GM18526 (cell line): ENCODE data around the gene KEAP1.

ENCODE experiments used
- POLR2A ChIP-seq: IDR thresholded peaks from 3 replicates; pipeline ENCODE4 v1.6.1; 2011; ENCODE audit not compliant: insufficient read length; ENCODE audit errors: extremely low read depth

The KEAP1 gene

DNA sequence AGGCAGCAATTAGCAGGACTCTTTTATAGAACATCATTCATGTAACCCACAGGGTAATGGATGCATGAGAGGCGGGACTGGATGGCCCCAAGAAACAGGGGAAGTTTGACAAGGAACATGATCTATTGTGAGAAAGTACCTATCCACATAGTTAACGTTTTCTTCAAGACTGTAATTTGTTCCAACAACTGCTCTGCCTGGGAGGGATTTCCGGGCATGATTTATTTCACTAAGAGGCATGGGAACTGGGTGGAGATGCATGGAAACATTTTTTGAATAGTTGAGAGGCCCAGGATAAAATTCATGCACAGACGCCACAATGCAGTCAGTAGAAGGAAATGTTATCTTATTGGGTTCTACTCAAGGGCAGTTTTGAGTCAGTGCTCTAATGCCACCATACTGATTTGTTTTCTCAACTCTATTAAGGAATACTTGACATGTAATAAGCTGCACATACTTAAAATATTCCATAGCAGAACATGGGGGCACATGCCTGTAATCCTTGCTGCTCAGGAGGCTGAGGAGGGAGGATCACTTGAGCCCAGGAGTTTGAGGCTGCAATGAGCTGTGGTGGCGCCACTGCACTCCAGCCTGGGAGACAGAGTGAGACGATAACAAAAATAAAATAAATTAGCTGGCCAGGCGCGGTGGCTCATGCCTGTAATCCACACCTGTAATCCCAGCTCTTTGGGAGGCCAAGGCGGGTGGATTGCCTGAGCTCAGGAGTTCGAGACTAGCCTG is 30.7 kb upstream of the KEAP1 start:
- no peak for TF ChIP-seq POLR2A

DNA sequence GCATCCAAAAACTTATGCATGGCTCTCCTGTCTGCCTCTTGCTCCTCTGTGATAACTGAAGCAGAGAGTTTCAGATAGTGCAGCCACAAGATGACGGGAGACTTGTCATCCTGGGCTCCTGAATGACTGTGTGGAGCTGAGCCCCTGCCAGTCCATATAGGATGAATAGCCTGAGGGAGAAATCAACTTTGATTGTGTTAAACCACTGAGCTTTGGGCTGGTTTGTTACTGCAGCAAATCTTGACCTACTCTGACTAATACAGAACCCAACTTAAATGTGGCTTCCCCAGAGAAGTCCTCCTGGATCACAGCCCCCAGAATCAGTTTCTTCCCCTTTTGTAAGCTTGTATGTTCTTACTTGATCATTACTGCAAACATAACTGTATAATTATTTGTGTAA is 29.3 kb upstream of the KEAP1 start:
- no peak for TF ChIP-seq POLR2A

DNA sequence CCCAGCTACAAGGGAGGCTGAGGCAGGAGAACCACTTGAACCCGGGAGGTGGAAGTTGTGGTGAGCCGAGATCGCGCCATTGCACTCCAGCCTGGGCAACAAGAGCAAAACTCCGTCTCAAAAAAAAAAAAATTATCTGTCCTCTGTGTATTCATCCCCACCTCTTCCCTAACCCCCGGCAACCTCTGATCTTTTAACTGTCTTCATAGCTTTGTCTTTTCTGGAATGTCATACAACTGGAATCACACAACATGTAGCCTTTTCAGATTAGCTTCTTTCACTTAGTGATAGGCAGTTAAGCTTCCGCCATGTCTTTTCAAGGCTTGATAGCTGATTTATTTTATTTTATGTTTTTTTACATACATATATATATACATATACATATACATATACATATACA is 22.5 kb upstream of the KEAP1 start:
- no peak for TF ChIP-seq POLR2A

DNA sequence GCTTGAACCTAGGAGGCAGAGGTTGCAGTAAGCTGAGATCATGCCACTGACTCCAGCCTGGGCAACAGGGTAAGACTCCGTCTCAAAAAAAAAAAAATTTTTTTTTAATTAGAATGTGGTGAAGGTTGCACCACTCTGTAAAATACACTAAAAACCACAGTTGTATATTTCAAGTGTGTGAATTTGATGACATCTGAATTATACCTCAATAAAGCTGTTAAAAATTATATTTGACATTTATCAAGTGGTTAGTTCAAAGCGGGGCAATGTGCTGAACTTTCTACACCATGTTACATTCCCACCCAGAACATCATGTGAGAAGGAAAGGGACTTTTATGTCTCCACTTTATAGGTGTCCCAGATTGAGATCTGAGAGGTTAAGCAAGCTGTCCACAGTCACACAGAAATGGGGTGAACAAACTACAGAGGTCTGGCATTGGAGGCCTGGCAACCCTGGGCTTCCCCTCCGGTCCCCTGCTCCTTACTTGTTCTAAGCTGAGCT is 20.0 kb upstream of the KEAP1 start:
- TF ChIP-seq POLR2A, result no peak

DNA sequence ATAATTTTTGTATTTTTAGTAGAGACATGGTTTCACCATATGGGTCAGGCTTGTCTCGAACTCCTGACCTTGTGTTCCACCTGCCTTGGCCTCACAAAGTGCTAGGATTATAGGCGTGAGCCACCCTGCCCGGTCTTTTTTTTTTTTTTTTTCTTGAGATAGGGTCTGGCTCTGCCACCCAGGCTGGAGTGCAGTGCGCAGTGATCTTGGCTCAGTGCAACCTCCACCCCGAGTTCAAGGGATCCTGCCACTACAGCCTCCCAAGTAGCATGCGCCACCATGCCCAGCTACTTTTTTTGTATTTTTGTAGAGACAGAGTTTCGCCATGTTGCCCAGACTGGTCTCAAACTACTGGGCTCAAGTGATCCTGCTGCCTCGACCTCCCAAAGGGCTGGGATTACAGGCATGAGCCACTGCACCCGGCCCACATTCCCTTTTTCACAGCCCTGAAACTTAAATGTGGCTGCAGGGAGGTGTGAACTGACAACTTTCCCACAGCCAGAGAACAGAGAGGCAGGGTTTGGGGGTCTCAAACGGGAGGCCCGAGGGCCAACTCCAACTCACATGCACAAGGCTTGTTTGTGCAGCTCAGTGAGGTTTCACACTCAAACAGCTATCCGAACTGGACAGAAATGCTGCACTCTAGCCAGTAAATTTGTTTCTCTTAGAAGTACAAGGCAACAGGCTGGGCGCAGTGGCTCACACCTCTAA is 18.5 kb upstream of the KEAP1 start:
- no peak for TF ChIP-seq POLR2A

DNA sequence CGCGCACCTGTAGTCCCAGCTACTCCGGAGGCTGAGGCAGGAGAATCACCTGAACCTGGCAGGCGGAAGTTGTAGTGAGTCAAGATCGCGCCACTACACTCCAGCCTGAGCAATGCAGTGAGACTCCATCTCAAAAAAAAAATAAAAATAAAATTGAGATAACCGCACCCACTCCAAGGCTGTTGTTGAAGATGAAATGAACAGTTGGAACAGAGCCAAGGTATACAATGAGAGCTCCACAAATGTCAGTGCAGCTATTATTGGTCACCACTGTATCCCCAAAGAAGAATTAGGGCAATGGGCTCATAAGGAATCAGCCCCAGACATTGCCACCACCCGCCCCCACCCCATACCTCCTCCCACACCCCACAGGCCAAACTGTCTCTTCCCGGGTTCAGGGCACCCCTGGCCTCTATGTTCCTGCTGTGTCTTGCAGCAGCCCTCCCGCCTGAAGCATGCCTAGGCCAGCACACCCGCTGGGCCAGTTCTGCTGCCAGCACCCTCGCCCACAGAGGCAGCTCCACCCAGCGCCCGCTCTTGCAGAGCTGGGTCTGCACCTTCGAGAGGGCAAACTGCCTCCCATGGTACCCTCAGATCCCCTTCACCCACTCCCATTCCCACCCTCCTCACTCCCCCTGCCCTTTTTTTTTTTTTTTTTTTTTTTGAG is 17.6 kb upstream of the KEAP1 start:
- no peak for TF ChIP-seq POLR2A

DNA sequence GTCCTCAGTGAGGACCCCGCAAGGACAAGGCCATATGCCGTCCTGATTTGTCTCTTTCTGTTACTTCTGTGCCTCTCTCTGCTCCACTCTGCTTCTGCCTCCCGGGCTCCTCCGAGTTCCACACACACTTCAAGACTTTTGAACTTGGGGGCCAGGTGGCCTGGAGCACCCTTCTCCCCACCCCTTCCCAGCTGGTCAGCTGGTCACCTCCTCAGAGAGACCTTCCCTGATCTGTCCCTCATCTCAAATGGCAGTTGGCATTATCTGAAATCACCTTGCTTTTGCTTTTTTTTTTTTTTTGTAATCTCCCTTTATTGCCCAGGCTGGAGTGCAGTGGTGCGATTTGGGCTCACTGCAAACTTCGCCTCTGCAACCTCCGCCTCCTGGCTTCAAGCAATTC is 16.3 kb upstream of the KEAP1 start:
- no peak for TF ChIP-seq POLR2A

DNA sequence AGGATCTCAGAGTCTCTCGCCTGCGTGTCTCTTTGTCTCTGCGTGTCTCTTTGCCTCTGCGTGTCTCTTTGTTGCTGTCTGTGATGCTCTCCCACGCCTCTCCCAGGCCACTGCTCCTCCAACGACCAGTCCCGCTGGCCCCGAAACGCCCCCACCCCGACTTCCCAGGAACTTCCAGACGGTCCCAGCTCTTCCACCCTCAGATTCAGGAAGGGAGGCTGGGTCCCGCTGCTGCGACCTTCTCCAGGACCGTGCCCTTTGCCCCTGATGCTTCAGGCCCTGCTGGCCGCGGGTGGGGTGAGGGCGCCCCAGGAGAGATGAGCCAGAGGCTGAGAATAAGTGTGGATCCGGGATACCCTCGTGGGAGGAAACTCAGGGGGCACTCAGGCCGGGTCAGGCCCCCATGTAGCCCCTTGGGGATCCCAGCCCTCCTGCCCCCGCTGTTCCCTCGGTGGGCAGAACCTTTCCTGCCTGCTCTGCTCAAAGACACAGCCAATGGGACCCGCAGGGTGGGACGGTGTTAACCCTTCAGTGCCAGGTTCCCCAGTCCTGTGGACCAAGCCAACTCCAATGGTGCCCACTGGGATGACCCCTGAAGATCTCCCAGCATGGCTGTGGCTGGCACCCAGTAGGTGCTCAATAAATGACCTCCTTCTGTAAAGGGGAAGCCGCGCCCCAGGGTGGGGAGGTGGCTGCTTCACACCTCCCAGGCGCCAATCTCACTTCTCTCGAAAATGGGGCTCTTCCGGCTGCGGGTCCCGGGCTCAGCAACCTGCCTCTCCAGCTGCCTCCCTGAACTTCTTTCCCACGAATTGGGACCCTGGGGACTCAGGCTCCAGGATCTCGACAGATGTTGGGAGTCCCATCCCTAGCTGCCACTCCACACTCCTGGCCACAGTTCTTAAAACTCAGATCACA is 15.5 kb upstream of the KEAP1 start:
- no peak for TF ChIP-seq POLR2A

DNA sequence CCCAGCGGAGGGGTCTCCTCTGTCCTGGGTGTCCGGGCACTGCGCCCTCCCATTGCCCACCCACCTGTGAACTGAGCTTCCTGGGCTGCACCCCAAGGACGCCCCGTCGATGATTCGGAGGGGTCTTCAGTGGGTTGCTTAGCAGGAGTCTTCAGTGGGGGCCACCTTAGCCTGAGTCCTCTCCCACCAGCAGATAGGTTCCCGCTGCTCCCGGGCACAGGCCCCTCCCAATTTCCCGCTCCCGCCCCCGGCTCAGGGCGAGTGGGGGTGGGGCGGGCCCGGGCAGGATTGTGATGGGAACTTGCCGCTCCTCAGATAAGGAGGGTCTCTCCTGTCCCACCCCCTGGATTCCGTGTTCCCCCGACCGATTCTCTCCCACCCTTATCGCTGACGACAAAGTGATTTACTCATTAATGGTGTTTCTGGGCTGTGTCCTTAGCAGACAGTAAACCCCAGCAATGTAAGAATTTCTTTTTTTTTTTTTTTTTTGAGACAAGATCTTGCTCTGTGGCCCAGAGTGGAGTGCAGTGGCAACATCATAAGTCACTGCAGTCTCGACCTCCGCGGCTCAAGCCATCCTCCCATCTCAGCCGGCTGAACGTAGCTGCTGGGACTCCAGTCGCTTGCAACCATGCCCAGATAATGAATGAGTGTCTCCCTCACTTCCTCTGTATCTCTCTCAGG is 14.7 kb upstream of the KEAP1 start:
- no peak for TF ChIP-seq POLR2A

DNA sequence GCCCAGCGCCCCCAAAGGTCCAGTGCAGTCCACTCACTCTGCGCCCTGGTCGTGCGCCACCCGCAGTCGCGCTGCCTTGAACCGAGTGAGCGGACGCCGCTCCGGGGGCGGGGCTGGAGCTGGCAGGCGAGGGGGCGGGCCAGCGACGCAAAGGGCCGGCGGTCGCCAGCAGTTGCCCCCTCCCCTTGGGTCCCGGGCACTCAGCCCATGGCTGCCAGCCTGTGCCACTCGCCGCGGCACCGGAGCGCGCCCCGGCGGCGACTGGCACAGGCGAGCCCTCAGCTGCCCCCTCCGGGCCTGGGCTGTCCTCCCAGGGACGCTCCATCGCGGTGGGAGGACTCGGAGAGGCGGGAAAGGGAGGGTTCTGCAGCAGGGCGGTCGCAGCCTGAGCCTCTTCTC is 14.2 kb upstream of the KEAP1 start, which contains the start of gene S1PR5:
Gene S1PR5 (minus strand): TSS at position 87 of the 399 bp plus-strand sequence. CDS start 2,436 bp downstream, outside the sequence.
- TF ChIP-seq POLR2A, result no peak

DNA sequence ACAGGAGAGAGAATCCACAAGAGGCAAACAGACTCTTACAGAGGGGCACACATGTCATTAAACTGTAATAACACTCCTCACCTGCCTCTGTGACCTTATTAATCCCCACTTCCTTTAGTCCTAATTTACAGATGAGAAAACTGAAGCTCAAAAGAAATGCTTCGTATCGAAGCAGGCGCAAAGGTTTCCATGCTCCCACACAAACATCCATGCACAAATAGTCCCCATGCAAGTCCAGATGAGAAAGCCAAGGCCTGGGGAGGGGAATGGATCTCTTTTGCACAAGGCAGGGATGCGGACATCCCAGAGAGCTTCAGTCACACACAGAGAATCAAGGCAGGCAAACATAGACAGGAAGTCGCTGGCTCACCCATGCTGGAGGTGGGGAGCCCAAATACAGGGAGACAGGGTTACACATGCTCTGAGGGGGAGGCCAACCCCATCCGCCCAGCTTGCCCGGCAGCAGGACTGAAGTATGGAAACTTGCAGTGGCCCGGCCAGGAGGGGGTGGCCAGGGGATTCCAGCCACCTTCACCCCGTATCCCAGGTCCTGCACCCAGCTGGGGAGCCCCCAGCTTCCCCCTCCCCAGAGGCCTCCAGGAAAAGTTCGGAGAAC is 13.6 kb upstream of the KEAP1 start:
- no peak for TF ChIP-seq POLR2A

DNA sequence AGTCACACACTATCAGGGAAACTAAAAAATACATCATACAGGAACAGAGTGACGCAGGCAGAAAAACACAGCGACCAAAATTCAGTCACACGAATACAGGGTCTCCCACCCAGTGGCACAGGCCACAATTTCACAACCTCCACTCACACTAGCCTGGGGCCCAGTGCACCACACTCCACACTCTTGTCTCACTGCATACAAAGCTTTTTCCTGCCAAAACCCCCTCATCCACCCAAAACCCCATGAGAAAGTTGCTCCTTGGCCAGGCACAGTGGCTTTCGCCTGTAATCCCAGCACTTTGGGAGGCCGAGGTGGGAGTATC is 12.9 kb upstream of the KEAP1 start:
- TF ChIP-seq POLR2A, result no peak

DNA sequence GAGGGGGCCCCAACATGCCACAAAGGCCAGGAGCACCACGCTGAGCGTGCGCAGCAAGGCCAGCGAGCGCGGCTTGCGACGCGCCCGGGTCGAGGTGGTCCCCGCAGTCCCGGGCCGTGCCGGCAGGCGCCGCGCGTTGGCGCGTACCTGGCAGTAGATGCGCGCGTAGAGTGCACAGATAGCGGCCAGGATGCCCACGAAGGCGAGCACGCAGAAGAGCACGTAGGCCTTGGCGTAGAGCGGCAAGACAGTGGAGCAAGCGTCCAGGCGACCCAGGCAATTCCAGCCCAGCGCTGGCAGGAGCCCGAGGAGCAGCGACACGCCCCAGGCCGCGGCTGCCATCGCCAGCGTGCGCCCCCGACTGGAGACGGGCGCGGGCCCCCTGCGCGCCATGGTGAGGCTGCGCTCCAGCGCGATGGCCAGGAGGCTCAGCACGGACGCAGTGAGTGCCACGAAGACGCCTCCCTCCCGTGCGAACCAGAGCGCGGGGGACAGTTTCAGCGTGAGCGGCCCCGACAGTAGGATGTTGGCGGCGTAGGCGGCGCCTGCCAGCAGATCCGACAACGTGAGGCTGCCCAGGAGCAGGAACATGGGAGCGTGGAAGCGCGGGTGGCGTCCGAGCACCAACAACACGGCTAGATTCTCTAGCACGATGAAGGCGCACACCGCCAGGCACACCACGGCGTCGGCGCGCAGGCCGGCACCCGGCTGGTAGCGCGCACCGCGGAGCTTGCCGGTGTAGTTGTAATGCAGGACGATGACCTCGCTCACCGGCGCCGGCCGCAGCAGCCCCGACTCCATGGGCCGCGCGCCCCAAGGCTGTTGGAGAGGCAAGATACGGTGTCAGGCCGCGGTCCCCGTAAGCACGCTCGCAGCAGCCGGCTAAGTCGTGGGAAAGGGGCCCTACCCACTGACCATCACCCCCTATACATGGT is 11.3 kb upstream of the KEAP1 start:
- TF ChIP-seq POLR2A, result no peak

DNA sequence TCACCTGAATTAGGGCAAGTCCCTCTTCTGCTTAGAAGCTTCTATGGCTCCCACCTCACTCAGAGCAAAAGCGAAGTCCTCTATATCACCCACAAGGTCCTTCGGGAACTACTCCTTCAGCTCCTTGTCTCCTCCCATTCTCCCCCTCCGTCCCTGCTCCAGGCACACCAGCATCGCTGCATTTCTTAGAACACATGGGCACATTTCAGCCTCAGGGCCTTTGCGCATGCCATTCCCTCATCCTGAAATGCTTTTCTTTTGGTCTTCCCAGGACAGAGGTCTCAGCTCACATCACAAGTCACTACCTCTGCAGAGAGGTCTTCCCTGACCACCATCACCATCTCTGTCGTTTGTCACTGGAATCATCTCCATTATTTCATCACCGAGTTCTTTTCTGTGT is 10.1 kb upstream of the KEAP1 start:
- no peak for TF ChIP-seq POLR2A
